Ascending aorta (tissue), 2 donors: ENCODE data around the gene RET. TPM values are rescaled to one million over a fixed set of nuclear protein-coding genes. Genes with fewer than 3 reads are reported as not detected.

Source experiments
- DNase-seq, 2 donors: peaks; one replicate each; pipeline ENCODE4 v3.0.0-alpha.2; 2019; ENCODE audit warnings: low spot score in 2 of 2
- H3K27ac ChIP-seq, 2 donors: fragments of 200-600 bp; sonication (generic); one replicate each; pipeline ENCODE4 v1.5.1; 2016 to 2017; ENCODE audit warnings: mild to moderate bottlenecking in 1 of 2
- H3K27me3 ChIP-seq: fragments of 200-600 bp; sonication (generic); one replicate; pipeline ENCODE4 v1.5.1; 2017
- H3K36me3 ChIP-seq, 2 donors: fragments of 200-600 bp; sonication (generic); one replicate each; pipeline ENCODE4 v1.5.1; 2016
- H3K4me1 ChIP-seq, 2 donors: fragments of 200-600 bp; sonication (generic); one replicate each; pipeline ENCODE4 v1.5.1; 2016 to 2017; ENCODE audit warnings: mild to moderate bottlenecking in 1 of 2
- H3K4me3 ChIP-seq, 2 donors: fragments of 200-600 bp; sonication (generic); one replicate each; pipeline ENCODE4 v1.5.1; 2016 to 2017; ENCODE audit warnings: mild to moderate bottlenecking in 1 of 2
- H3K9me3 ChIP-seq, 2 donors: fragments of 200-600 bp; sonication (generic); one replicate each; pipeline ENCODE4 v1.5.1; 2016
- intact Hi-C: fragments of 100-400 bp; cut with DNase I; formaldehyde crosslinking; loops from one replicate; pipeline ENCODE4 v1.15.1; 2023
- total RNA-seq: library from RNA; depleted of rRNA; stranded (reverse); fragments of >200 nt; gene quantifications from one replicate; pipeline ENCODE4 v1.1.0, GENCODE V29; 2016
- TF ChIP-seq, protein P1 (sequence below), 3 experiments: fragments of 200-600 bp in 2 of 3; fragments of 450-650 bp in 1 of 3; sonication (generic) in 2 of 3; IDR thresholded peaks; one replicate each; pipeline ENCODE4 v1.5.1; 2016 to 2019; ENCODE audit warnings: antibody characterized with exemption in 3 of 3, mild to moderate bottlenecking in 1 of 3, moderate library complexity in 1 of 3

Gene RET
- total RNA-seq, 1 donor from 2014 or later = not detected

- DNase-seq = no peak
- no peaks in the 10 kb centered on the region for H3K36me3 ChIP-seq
- H3K4me3 ChIP-seq = no peak overlapping the region
- no peak overlapping the region for H3K27ac ChIP-seq
- no peaks in the 10 kb centered on the region for H3K9me3 ChIP-seq
- peaks cover 0 to 4% of the 10 kb centered on the region in 2 donors for H3K4me1 ChIP-seq
- intact Hi-C loops = no loop called here
- TF ChIP-seq, protein P1, sequence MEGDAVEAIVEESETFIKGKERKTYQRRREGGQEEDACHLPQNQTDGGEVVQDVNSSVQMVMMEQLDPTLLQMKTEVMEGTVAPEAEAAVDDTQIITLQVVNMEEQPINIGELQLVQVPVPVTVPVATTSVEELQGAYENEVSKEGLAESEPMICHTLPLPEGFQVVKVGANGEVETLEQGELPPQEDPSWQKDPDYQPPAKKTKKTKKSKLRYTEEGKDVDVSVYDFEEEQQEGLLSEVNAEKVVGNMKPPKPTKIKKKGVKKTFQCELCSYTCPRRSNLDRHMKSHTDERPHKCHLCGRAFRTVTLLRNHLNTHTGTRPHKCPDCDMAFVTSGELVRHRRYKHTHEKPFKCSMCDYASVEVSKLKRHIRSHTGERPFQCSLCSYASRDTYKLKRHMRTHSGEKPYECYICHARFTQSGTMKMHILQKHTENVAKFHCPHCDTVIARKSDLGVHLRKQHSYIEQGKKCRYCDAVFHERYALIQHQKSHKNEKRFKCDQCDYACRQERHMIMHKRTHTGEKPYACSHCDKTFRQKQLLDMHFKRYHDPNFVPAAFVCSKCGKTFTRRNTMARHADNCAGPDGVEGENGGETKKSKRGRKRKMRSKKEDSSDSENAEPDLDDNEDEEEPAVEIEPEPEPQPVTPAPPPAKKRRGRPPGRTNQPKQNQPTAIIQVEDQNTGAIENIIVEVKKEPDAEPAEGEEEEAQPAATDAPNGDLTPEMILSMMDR (IDR thresholded peaks at IDR 0.05) = no peak
- peaks cover 8% of the 10 kb centered on the region for H3K27me3 ChIP-seq
Measured at GRCh38 chr10:43074409-43074808, 2.5 kb upstream of the RET start.

- no peak for DNase-seq
- H3K4me1 ChIP-seq = peaks cover 0 to 4% of the 10 kb centered on the region in 2 donors
Measured at GRCh38 chr10:43074827-43075611, 1.9 kb upstream of the RET start.

DNA sequence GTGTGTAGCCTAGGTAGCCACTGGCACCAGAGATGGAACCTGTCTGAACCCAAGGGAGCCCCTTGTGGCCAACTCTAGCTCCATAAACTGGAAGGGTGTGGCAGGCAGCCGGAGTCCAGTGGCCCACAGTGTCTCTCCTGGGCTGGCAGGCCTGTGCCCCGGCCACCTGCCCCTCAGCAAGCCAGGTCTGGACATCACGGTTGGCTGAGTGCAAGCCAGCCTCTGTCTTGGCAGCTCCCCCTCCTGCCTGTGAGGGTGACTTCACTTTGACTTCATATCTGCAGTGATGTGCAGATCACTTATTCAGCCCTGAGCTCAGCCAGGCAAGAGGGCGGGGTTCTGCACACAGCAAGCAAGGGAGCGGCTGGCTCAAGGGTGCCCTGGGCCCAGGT is 1.3 kb upstream of the RET start:
- DNase-seq = no peak
- H3K27me3 ChIP-seq = peaks cover 8% of the 10 kb centered on the region
- no peak overlapping the region for H3K4me3 ChIP-seq
- TF ChIP-seq, protein P1 (IDR thresholded peaks at IDR 0.05) = no peak
- intact Hi-C loops = no loop called here
- no peaks in the 10 kb centered on the region for H3K9me3 ChIP-seq
- no peak overlapping the region for H3K27ac ChIP-seq
- no peaks in the 10 kb centered on the region for H3K36me3 ChIP-seq
- H3K4me1 ChIP-seq = peaks cover 0 to 4% of the 10 kb centered on the region in 2 donors

More at GRCh38 chr10:43074827-43075611, 1.9 kb upstream of the RET start:
- no peak overlapping the region for H3K4me3 ChIP-seq
- intact Hi-C loops = no loop called here
- H3K27me3 ChIP-seq = peaks cover 8% of the 10 kb centered on the region
- no peak overlapping the region for H3K27ac ChIP-seq
- TF ChIP-seq, protein P1 (IDR thresholded peaks at IDR 0.05) = no peak
- no peaks in the 10 kb centered on the region for H3K9me3 ChIP-seq
- no peaks in the 10 kb centered on the region for H3K36me3 ChIP-seq

DNA sequence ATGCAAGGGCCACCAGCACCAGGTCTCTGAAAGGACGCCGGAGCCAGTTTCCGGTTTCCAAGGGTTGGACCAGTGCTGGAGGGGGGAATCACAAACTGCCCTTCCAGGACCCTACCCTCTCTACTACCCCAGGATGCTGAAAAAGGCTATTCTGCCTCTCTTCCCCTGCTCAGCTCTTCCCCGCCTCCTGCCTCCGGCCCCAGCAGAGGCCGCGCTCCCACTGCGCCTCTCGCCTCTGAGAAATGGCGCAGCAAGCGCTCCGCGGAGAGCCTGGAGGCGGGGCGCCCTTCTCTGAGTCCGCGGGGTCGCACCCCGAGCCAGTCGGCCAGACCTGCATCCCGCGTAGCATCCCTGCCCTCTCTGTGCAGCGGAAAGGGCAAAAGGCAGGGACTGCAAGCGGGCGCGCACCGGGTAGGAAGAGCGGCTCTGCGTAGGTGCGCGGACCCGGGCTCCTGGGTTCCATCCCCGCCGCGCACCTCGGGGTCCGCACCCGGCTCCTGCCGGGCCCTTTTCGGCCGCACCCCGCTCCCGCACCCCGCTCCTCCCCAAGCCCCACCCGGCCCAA is 476 bp upstream of the RET start:
- peaks cover 8% of the 10 kb centered on the region for H3K27me3 ChIP-seq
- DNase-seq = no peak
- TF ChIP-seq, protein P1 (IDR thresholded peaks at IDR 0.05) = no peak

DNA sequence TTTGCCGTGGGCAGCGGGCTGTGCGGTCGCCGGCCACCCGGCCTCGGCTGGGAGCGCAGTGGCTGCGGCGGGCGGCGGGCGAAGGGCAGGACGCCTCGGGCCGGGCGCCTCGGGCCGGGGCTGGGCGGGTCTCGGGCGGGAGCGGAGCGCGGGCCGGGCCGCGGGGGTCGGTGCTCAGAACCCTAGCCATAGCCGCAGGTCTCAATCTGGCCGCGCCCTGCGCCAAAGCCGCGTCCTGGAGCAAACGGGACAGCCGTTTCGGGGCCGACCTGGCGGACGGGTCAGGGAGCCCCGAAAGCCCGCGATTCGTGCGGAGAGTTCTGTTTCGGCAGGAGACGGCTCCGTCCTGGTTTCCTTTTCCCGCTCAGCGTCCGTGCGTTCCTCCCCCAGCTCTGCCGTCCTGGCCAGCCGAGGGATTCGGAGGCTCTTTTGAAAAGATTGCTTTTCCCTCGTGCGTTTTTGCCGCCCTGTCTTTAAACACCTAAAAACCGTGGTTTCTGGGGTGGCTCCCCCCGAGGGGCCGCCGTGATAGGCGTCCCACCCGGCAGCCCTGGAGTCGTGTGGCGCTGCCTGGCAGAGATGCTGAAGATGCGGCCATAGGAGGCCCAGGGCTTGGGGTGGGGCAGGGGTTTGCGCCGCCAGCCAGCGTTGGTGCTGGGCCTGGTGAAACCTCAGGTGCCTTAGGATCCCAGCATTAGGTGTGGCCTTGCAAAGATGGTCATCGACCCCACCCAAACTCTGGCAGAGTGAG is 727 bp downstream of the RET start:
- H3K27me3 ChIP-seq = peaks cover 8% of the 10 kb centered on the region
- TF ChIP-seq, protein P1 (IDR thresholded peaks at IDR 0.05) = no peak
- H3K27ac ChIP-seq = no peak overlapping the region
- no peaks in the 10 kb centered on the region for H3K36me3 ChIP-seq
- H3K4me3 ChIP-seq = peak overlapping the region; percentile 42 to 62
- intact Hi-C loops = no loop called here
- no peaks in the 10 kb centered on the region for H3K9me3 ChIP-seq
- H3K4me1 ChIP-seq = peaks cover 0 to 4% of the 10 kb centered on the region in 2 donors
- no peak for DNase-seq

More for the DNA sequence above, 476 bp upstream of the RET start:
- no peaks in the 10 kb centered on the region for H3K36me3 ChIP-seq
- H3K9me3 ChIP-seq = no peaks in the 10 kb centered on the region
- H3K27ac ChIP-seq = no peak overlapping the region
- intact Hi-C loops = no loop called here
- peak overlapping the region; percentile 50 to 62 for H3K4me3 ChIP-seq
- peaks cover 0 to 4% of the 10 kb centered on the region in 2 donors for H3K4me1 ChIP-seq
